Suppressor macrophage treated with lipopolysaccharide for 1 hour (primary cell): ENCODE data around the gene SOWAHC.

ENCODE experiments used
- DNase-seq, 3 donors: peaks; one replicate each; pipeline ENCODE4 v3.0.0-alpha.2; 2020 to 2022

Gene SOWAHC

GRCh38 chr2:109647636-109648035, 33.5 kb downstream of the SOWAHC start:
- DNase-seq, result no peak

GRCh38 chr2:109648041-109648527, 33.9 kb downstream of the SOWAHC start:
- no peak for DNase-seq

GRCh38 chr2:109649736-109650695, 35.9 kb downstream of the SOWAHC start:
- DNase-seq, result no peak

- no peak for DNase-seq
These were observed 40.3 kb downstream of the SOWAHC start for GRCh38 chr2:109654326-109655050.

GRCh38 chr2:109655287-109655686, 41.1 kb downstream of the SOWAHC start:
- no peak for DNase-seq

- peak in 1 of 3 donors; percentile 4 for DNase-seq
These were observed 45.4 kb downstream of the SOWAHC start for GRCh38 chr2:109659396-109660045.

GRCh38 chr2:109660046-109660860, 46.1 kb downstream of the SOWAHC start:
- peak in 1 of 3 donors; percentile 18 for DNase-seq

GRCh38 chr2:109662889-109663288, 48.7 kb downstream of the SOWAHC start:
- peak in 2 of 3 donors; percentile 8 to 27 for DNase-seq

GRCh38 chr2:109663721-109664120, 49.6 kb downstream of the SOWAHC start:
- DNase-seq, result no peak

GRCh38 chr2:109666466-109666865, 52.3 kb downstream of the SOWAHC start:
- DNase-seq, result no peak
